ENCODE measurements around the gene NBAS. TPM values are rescaled to one million over a fixed set of nuclear protein-coding genes. Genes with fewer than 3 reads are reported as not detected.

Gene NBAS
- total and polyA plus RNA-seq, 2 of the 13 experiments (the other 11 are each of a cell fraction or from before 2014, with no cell fraction given), result 33.6 to 58.7 TPM

- in situ Hi-C loops (cut with HindIII; ENCODE audit: extremely low pct_ligation_motif_present, low pct_unique_long_range_greater_than_20kb) (loop anchor here (10.0 to 25.0 kb wide), 4 partner anchors 150 to 947 kb away; partner anchors contain the start of gene LRATD1), intact Hi-C loops (cut with micrococcal nuclease; ENCODE audit: unreplicated experiment) (no loop called here)
- Histone ChIP-seq H3K4me2 (ENCODE audit: low read depth, low read length) (no peak overlapping the region), H3K4me3 (replicated peaks in 1 of 3; ENCODE audit: insufficient read depth in 1 of 3, low read depth in 2 of 3, low read length in 3 of 3) (no peak overlapping the region), H3K27me3 (ENCODE audit: control insufficient read depth in 1 of 2, insufficient read depth in 2 of 2, low read length in 2 of 2) (no peaks in the 10 kb centered on the region), H3K27ac (ENCODE audit: extremely low read length, insufficient read depth, low read length) (no peak overlapping the region), H3K79me2 (ENCODE audit: insufficient read depth, low read length) (no peaks in the 10 kb centered on the region), H3K9ac (ENCODE audit: insufficient read depth, low read depth, low read length) (no peak overlapping the region), H4K20me1 (ENCODE audit: insufficient read depth, low read length) (no peaks in the 10 kb centered on the region), H3K4me1 (ENCODE audit: insufficient read depth, low read length) (peaks cover 19% of the 10 kb centered on the region), H2AFZ (ENCODE audit: low read length) (no peak overlapping the region), H3K9me3 (ENCODE audit: low read length) (no peaks in the 10 kb centered on the region), H3K36me3 (replicated peaks in 1 of 2; ENCODE audit: control insufficient read depth in 1 of 2, insufficient read depth in 2 of 2, low read length in 2 of 2) (no peaks in the 10 kb centered on the region)
- no TSS peak for BruUV-seq (replicated peaks)
- ChIA-PET CTCF (ENCODE audit: low intra/inter-chr PET ratio, low total read pairs) (no interaction called here), POLR2A (no interaction called here)
- FAIRE-seq (no peak), ATAC-seq (no peak), DNase-seq (ENCODE audit: low spot score) (no peak)
- TF ChIP-seq HNRNPLL (IDR thresholded peaks at IDR 0.05; ENCODE audit: low read depth, low read length, poor library complexity, severe bottlenecking) (no peak), REST (IDR thresholded peaks at IDR 0.05; ENCODE audit: borderline replicate concordance in 1 of 2, low read depth in 1 of 2, low read length in 2 of 2) (no peak)
These were observed 23.2 kb upstream of the NBAS start for GRCh38 chr2:15584316-15584715.

- H3K4me1 ChIP-seq (ENCODE audit: insufficient read depth, low read length), result peaks cover 22% of the 10 kb centered on the region
- H4K20me1 ChIP-seq (ENCODE audit: insufficient read depth, low read length), result no peaks in the 10 kb centered on the region
- no peaks in the 10 kb centered on the region for H3K9me3 ChIP-seq (ENCODE audit: low read length)
- BruUV-seq (replicated peaks), result no TSS peak
- H3K27ac ChIP-seq (ENCODE audit: extremely low read length, insufficient read depth, low read length), result no peak overlapping the region
- in situ Hi-C loops (cut with HindIII; ENCODE audit: extremely low pct_ligation_motif_present, low pct_unique_long_range_greater_than_20kb) (loop anchor here (10.0 to 25.0 kb wide), 4 partner anchors 149 to 947 kb away; partner anchors contain the start of gene LRATD1), intact Hi-C loops (cut with micrococcal nuclease; ENCODE audit: unreplicated experiment) (no loop called here)
- H3K27me3 ChIP-seq (ENCODE audit: control insufficient read depth in 1 of 2, insufficient read depth in 2 of 2, low read length in 2 of 2), result no peaks in the 10 kb centered on the region
- FAIRE-seq (no peak), DNase-seq (ENCODE audit: low spot score) (no peak), ATAC-seq (no peak)
- no peaks in the 10 kb centered on the region for H3K36me3 ChIP-seq (replicated peaks in 1 of 2; ENCODE audit: control insufficient read depth in 1 of 2, insufficient read depth in 2 of 2, low read length in 2 of 2)
- no peak overlapping the region for H2AFZ ChIP-seq (ENCODE audit: low read length)
- POLR2A ChIA-PET, result no interaction called here
- H3K9ac ChIP-seq (ENCODE audit: insufficient read depth, low read depth, low read length), result no peak overlapping the region
- WGBS (ENCODE audit: low lambda C conversion rate), result 80% methylated on average over 1 of the region's 1 CpG
- H3K4me2 ChIP-seq (ENCODE audit: low read depth, low read length), result no peak overlapping the region
- H3K79me2 ChIP-seq (ENCODE audit: insufficient read depth, low read length), result no peaks in the 10 kb centered on the region
- no peak overlapping the region for H3K4me3 ChIP-seq (replicated peaks in 1 of 3; ENCODE audit: insufficient read depth in 1 of 3, low read depth in 2 of 3, low read length in 3 of 3)
- CTCF ChIA-PET (ENCODE audit: low intra/inter-chr PET ratio, low total read pairs), result no interaction called here
- TF ChIP-seq ZFP36 (IDR thresholded peaks at IDR 0.05; ENCODE audit: borderline replicate concordance, low read depth, low read length, partially characterized antibody) (no peak), ZNF552 (CRISPR knock-in tag; IDR thresholded peaks at IDR 0.05; ENCODE audit: borderline replicate concordance) (no peak), ZNF101 (CRISPR knock-in tag; IDR thresholded peaks at IDR 0.05; ENCODE audit: borderline replicate concordance, low read depth) (no peak), MED13 (CRISPR knock-in tag; IDR thresholded peaks at IDR 0.05) (no peak), NFYC (CRISPR knock-in tag; IDR thresholded peaks at IDR 0.05) (no peak), ZBTB3 (CRISPR knock-in tag; IDR thresholded peaks at IDR 0.05; ENCODE audit: borderline replicate concordance, low read depth) (no peak), CEBPB (IDR thresholded peaks at IDR 0.05; ENCODE audit: borderline replicate concordance, low read depth, low read length) (no peak), ZNF660 (CRISPR knock-in tag; IDR thresholded peaks at IDR 0.05; ENCODE audit: borderline replicate concordance, low read depth) (no peak), ZBTB42 (CRISPR knock-in tag; IDR thresholded peaks at IDR 0.05) (no peak)
These were observed 22.7 kb upstream of the NBAS start for GRCh38 chr2:15583826-15584225.

Measured in HepG2 (cell line).